EH (cell line): ENCODE measurements around the gene AFF1.
"Not testable (repeated sequence)": the region's sequence is repeated elsewhere in the genome, so short reads cannot be mapped to it uniquely, and the experiment has no call there.

ENCODE experiments used
- DNase-seq: peaks from one replicate; pipeline ENCODE4 v3.0.0-alpha.2; 2015; ENCODE audit warnings: low read depth

AFF1 gene

GRCh38 chr4:87011340-87012034 is 76.7 kb downstream of the AFF1 start:
- peak; percentile 86 for DNase-seq

- no peak for DNase-seq
These were observed 77.6 kb downstream of the AFF1 start for GRCh38 chr4:87012265-87012953.

GRCh38 chr4:87012954-87013308 is 78.1 kb downstream of the AFF1 start:
- DNase-seq = not testable (repeated sequence)

GRCh38 chr4:87014284-87014782 is 79.5 kb downstream of the AFF1 start:
- peak; percentile 81 for DNase-seq

- DNase-seq = no peak
These were observed 80.6 kb downstream of the AFF1 start for GRCh38 chr4:87015416-87015815.

GRCh38 chr4:87017580-87018342 is 83.0 kb downstream of the AFF1 start:
- peak; percentile 92 for DNase-seq

- no peak for DNase-seq
These were observed 83.9 kb downstream of the AFF1 start for GRCh38 chr4:87018753-87019152.

- DNase-seq = no peak
These were observed 84.5 kb downstream of the AFF1 start for GRCh38 chr4:87019246-87019791.

- DNase-seq = no peak
These were observed 85.1 kb downstream of the AFF1 start for GRCh38 chr4:87019898-87020297.

GRCh38 chr4:87024201-87024600 is 89.4 kb downstream of the AFF1 start:
- DNase-seq = peak; percentile 51

GRCh38 chr4:87025023-87025613 is 90.3 kb downstream of the AFF1 start:
- no peak for DNase-seq

GRCh38 chr4:87025614-87026041 is 90.8 kb downstream of the AFF1 start:
- no peak for DNase-seq

- no peak for DNase-seq
These were observed 92.1 kb downstream of the AFF1 start for GRCh38 chr4:87026800-87027495.

- no peak for DNase-seq
These were observed 94.5 kb downstream of the AFF1 start for GRCh38 chr4:87029356-87029755.

- no peak for DNase-seq
These were observed 95.3 kb downstream of the AFF1 start for GRCh38 chr4:87030124-87030523.

- no peak for DNase-seq
These were observed 96.1 kb downstream of the AFF1 start for GRCh38 chr4:87030755-87031441.

GRCh38 chr4:87031920-87032319 is 97.1 kb downstream of the AFF1 start:
- DNase-seq = no peak

GRCh38 chr4:87032884-87033533 is 98.2 kb downstream of the AFF1 start:
- peak; percentile 83 for DNase-seq

GRCh38 chr4:87033902-87034301 is 99.1 kb downstream of the AFF1 start:
- no peak for DNase-seq

- no peak for DNase-seq
These were observed 99.7 kb downstream of the AFF1 start for GRCh38 chr4:87034527-87034926.
